ENCODE results near the gene MAD1L1.

MAD1L1 gene

GRCh38 chr7:1906087-1906830 is 326.5 kb downstream of the MAD1L1 start:
- H2BK12ac ChIP-seq (ENCODE audit: low read length) = no peak overlapping the region
- no peak overlapping the region for H4K91ac ChIP-seq (ENCODE audit: low read depth, low read length)
- no CpG with 5 or more reads among the region's 25 CpGs for WGBS (ENCODE audit: extremely low coverage, insufficient coverage, insufficient read length)
- no peak overlapping the region for H2BK120ac ChIP-seq (ENCODE audit: insufficient read depth, low read length, poor library complexity)
- no peak overlapping the region for H3K23ac ChIP-seq (ENCODE audit: low read length)
- H3K9me3 ChIP-seq (ENCODE audit: insufficient read depth, low read depth, low read length) = peaks cover 3% of the 10 kb centered on the region
- no peak overlapping the region for H2BK5ac ChIP-seq (ENCODE audit: low read depth, low read length, poor library complexity)
- no peaks in the 10 kb centered on the region for H3K79me1 ChIP-seq (ENCODE audit: low read length)
- no peak overlapping the region for H3K4me2 ChIP-seq (ENCODE audit: low read length)
- peaks cover 0 to 2% of the 10 kb centered on the region in 2 experiments for H3K4me1 ChIP-seq (ENCODE audit: control insufficient read depth in 1 of 2, insufficient read depth in 2 of 2, low read length in 2 of 2)
- H4K8ac ChIP-seq (ENCODE audit: low read depth, low read length) = no peak overlapping the region
- DNase-seq = no peak
- no peak overlapping the region for H3K4ac ChIP-seq (ENCODE audit: low read depth, low read length)
- no peak overlapping the region for H2AK5ac ChIP-seq (ENCODE audit: low read length)
- H3K79me2 ChIP-seq (ENCODE audit: control insufficient read depth, insufficient read depth, low read length, poor library complexity) = no peaks in the 10 kb centered on the region
- H2AFZ ChIP-seq (ENCODE audit: insufficient read depth, low read length, poor library complexity) = no peak overlapping the region
- no peak overlapping the region for H3K27ac ChIP-seq (ENCODE audit: low read depth, low read length)
- no peak overlapping the region for H3K9ac ChIP-seq (ENCODE audit: low read length)
- H3K18ac ChIP-seq (ENCODE audit: low read length) = no peak overlapping the region
- no peak overlapping the region for H3K4me3 ChIP-seq (ENCODE audit: low read depth, low read length)
- no peak overlapping the region for H3K14ac ChIP-seq (ENCODE audit: low read length)
- no peaks in the 10 kb centered on the region for H3K27me3 ChIP-seq (ENCODE audit: insufficient read depth, low read length)
- H3K36me3 ChIP-seq (ENCODE audit: control insufficient read depth in 1 of 2, insufficient read depth in 2 of 2, low read length in 2 of 2) = peaks cover 0 to 2% of the 10 kb centered on the region in 2 experiments
- H4K12ac ChIP-seq (ENCODE audit: low read depth, low read length) = no peak overlapping the region

- no peaks in the 10 kb centered on the region for H3K79me2 ChIP-seq (ENCODE audit: control insufficient read depth, insufficient read depth, low read length, poor library complexity)
- H2AFZ ChIP-seq (ENCODE audit: insufficient read depth, low read length, poor library complexity) = no peak overlapping the region
- WGBS (ENCODE audit: extremely low coverage, insufficient coverage, insufficient read length) = no CpG with 5 or more reads among the region's 26 CpGs
- no peak overlapping the region for H3K18ac ChIP-seq (ENCODE audit: low read length)
- no peak overlapping the region for H3K4ac ChIP-seq (ENCODE audit: low read depth, low read length)
- no peak overlapping the region for H3K9ac ChIP-seq (ENCODE audit: low read length)
- no peaks in the 10 kb centered on the region for H3K4me1 ChIP-seq (ENCODE audit: control insufficient read depth in 1 of 2, insufficient read depth in 2 of 2, low read length in 2 of 2)
- H3K4me2 ChIP-seq (ENCODE audit: low read length) = no peak overlapping the region
- H3K9me3 ChIP-seq (ENCODE audit: insufficient read depth, low read depth, low read length) = peaks cover 3% of the 10 kb centered on the region
- H3K4me3 ChIP-seq (ENCODE audit: low read depth, low read length) = no peak overlapping the region
- no peak overlapping the region for H3K14ac ChIP-seq (ENCODE audit: low read length)
- H4K8ac ChIP-seq (ENCODE audit: low read depth, low read length) = no peak overlapping the region
- no peak overlapping the region for H4K91ac ChIP-seq (ENCODE audit: low read depth, low read length)
- H3K36me3 ChIP-seq (ENCODE audit: control insufficient read depth in 1 of 2, insufficient read depth in 2 of 2, low read length in 2 of 2) = peaks cover 2 to 5% of the 10 kb centered on the region in 2 experiments
- H4K12ac ChIP-seq (ENCODE audit: low read depth, low read length) = no peak overlapping the region
- H2AK5ac ChIP-seq (ENCODE audit: low read length) = no peak overlapping the region
- no peak for DNase-seq
- H2BK5ac ChIP-seq (ENCODE audit: low read depth, low read length, poor library complexity) = no peak overlapping the region
- H3K23ac ChIP-seq (ENCODE audit: low read length) = no peak overlapping the region
- H3K79me1 ChIP-seq (ENCODE audit: low read length) = no peaks in the 10 kb centered on the region
- H3K27ac ChIP-seq (ENCODE audit: low read depth, low read length) = no peak overlapping the region
- no peak overlapping the region for H2BK12ac ChIP-seq (ENCODE audit: low read length)
- no peaks in the 10 kb centered on the region for H3K27me3 ChIP-seq (ENCODE audit: insufficient read depth, low read length)
- no peak overlapping the region for H2BK120ac ChIP-seq (ENCODE audit: insufficient read depth, low read length, poor library complexity)
Observed at GRCh38 chr7:1902231-1902855, 330.4 kb downstream of the MAD1L1 start.

- Histone ChIP-seq H3K79me1 (ENCODE audit: low read length) (no peaks in the 10 kb centered on the region), H3K79me2 (ENCODE audit: control insufficient read depth, insufficient read depth, low read length, poor library complexity) (no peaks in the 10 kb centered on the region), H2BK5ac (ENCODE audit: low read depth, low read length, poor library complexity) (no peak overlapping the region), H3K23ac (ENCODE audit: low read length) (no peak overlapping the region), H3K18ac (ENCODE audit: low read length) (no peak overlapping the region), H2BK12ac (ENCODE audit: low read length) (no peak overlapping the region), H3K27me3 (ENCODE audit: insufficient read depth, low read length) (no peaks in the 10 kb centered on the region), H3K14ac (ENCODE audit: low read length) (no peak overlapping the region), H2AK5ac (ENCODE audit: low read length) (no peak overlapping the region), H3K4me2 (ENCODE audit: low read length) (no peak overlapping the region), H4K12ac (ENCODE audit: low read depth, low read length) (no peak overlapping the region), H3K9ac (ENCODE audit: low read length) (peak overlapping the region; percentile 16), H3K4me1 (ENCODE audit: control insufficient read depth in 1 of 2, insufficient read depth in 2 of 2, low read length in 2 of 2) (no peaks in the 10 kb centered on the region), H3K9me3 (ENCODE audit: insufficient read depth, low read depth, low read length) (peaks cover 3% of the 10 kb centered on the region), H4K91ac (ENCODE audit: low read depth, low read length) (no peak overlapping the region), H2AFZ (ENCODE audit: insufficient read depth, low read length, poor library complexity) (no peak overlapping the region), H2BK120ac (ENCODE audit: insufficient read depth, low read length, poor library complexity) (no peak overlapping the region), H3K27ac (ENCODE audit: low read depth, low read length) (no peak overlapping the region), H3K4me3 (ENCODE audit: low read depth, low read length) (no peak overlapping the region), H4K8ac (ENCODE audit: low read depth, low read length) (no peak overlapping the region), H3K36me3 (ENCODE audit: control insufficient read depth in 1 of 2, insufficient read depth in 2 of 2, low read length in 2 of 2) (peaks cover 3 to 5% of the 10 kb centered on the region in 2 experiments), H3K4ac (ENCODE audit: low read depth, low read length) (no peak overlapping the region)
- WGBS (ENCODE audit: extremely low coverage, insufficient coverage, insufficient read length) = no CpG with 5 or more reads among the region's 18 CpGs
- DNase-seq = no peak
Observed at GRCh38 chr7:1901431-1902210, 331.1 kb downstream of the MAD1L1 start.

GRCh38 chr7:1900847-1901246 is 331.9 kb downstream of the MAD1L1 start:
- no peak overlapping the region for H2AK5ac ChIP-seq (ENCODE audit: low read length)
- no peaks in the 10 kb centered on the region for H3K79me2 ChIP-seq (ENCODE audit: control insufficient read depth, insufficient read depth, low read length, poor library complexity)
- peaks cover 3% of the 10 kb centered on the region for H3K9me3 ChIP-seq (ENCODE audit: insufficient read depth, low read depth, low read length)
- H3K36me3 ChIP-seq (ENCODE audit: control insufficient read depth in 1 of 2, insufficient read depth in 2 of 2, low read length in 2 of 2) = peaks cover 3 to 5% of the 10 kb centered on the region in 2 experiments
- H3K14ac ChIP-seq (ENCODE audit: low read length) = no peak overlapping the region
- no peak overlapping the region for H4K12ac ChIP-seq (ENCODE audit: low read depth, low read length)
- no peak overlapping the region for H3K4me3 ChIP-seq (ENCODE audit: low read depth, low read length)
- no peak overlapping the region for H3K4ac ChIP-seq (ENCODE audit: low read depth, low read length)
- no peaks in the 10 kb centered on the region for H3K27me3 ChIP-seq (ENCODE audit: insufficient read depth, low read length)
- H2AFZ ChIP-seq (ENCODE audit: insufficient read depth, low read length, poor library complexity) = no peak overlapping the region
- H3K27ac ChIP-seq (ENCODE audit: low read depth, low read length) = no peak overlapping the region
- H3K4me1 ChIP-seq (ENCODE audit: control insufficient read depth in 1 of 2, insufficient read depth in 2 of 2, low read length in 2 of 2) = no peaks in the 10 kb centered on the region
- no peak overlapping the region for H4K91ac ChIP-seq (ENCODE audit: low read depth, low read length)
- no CpG with 5 or more reads among the region's 13 CpGs for WGBS (ENCODE audit: extremely low coverage, insufficient coverage, insufficient read length)
- no peak overlapping the region for H3K4me2 ChIP-seq (ENCODE audit: low read length)
- no peaks in the 10 kb centered on the region for H3K79me1 ChIP-seq (ENCODE audit: low read length)
- H3K23ac ChIP-seq (ENCODE audit: low read length) = no peak overlapping the region
- H3K9ac ChIP-seq (ENCODE audit: low read length) = no peak overlapping the region
- no peak overlapping the region for H3K18ac ChIP-seq (ENCODE audit: low read length)
- no peak overlapping the region for H4K8ac ChIP-seq (ENCODE audit: low read depth, low read length)
- DNase-seq = no peak
- H2BK12ac ChIP-seq (ENCODE audit: low read length) = no peak overlapping the region
- H2BK120ac ChIP-seq (ENCODE audit: insufficient read depth, low read length, poor library complexity) = no peak overlapping the region
- H2BK5ac ChIP-seq (ENCODE audit: low read depth, low read length, poor library complexity) = no peak overlapping the region

Measured in trophoblast cell (in vitro differentiated cells and primary cell).